NCI-H2171 treated with DMSO at 0.1 percent for 48 hours (cell line): ENCODE measurements around the gene CASKIN2.

Experiments
- DNase-seq: peaks from one replicate; lab custom pipeline; 2025; lab: John Stamatoyannopoulos, UW

CASKIN2 gene

GRCh38 chr17:75515496-75516254 is at the start of gene CASKIN2:
CASKIN2 (minus strand) TSS chr17:75515537; CDS start chr17:75513804, 1,733 bp downstream.
- DNase-seq: peak; percentile 88

GRCh38 chr17:75565066-75565465 is 49.7 kb upstream of the CASKIN2 start:
- no peak for DNase-seq

- no peak for DNase-seq
These were observed 48.9 kb upstream of the CASKIN2 start for GRCh38 chr17:75564195-75564594.

DNA sequence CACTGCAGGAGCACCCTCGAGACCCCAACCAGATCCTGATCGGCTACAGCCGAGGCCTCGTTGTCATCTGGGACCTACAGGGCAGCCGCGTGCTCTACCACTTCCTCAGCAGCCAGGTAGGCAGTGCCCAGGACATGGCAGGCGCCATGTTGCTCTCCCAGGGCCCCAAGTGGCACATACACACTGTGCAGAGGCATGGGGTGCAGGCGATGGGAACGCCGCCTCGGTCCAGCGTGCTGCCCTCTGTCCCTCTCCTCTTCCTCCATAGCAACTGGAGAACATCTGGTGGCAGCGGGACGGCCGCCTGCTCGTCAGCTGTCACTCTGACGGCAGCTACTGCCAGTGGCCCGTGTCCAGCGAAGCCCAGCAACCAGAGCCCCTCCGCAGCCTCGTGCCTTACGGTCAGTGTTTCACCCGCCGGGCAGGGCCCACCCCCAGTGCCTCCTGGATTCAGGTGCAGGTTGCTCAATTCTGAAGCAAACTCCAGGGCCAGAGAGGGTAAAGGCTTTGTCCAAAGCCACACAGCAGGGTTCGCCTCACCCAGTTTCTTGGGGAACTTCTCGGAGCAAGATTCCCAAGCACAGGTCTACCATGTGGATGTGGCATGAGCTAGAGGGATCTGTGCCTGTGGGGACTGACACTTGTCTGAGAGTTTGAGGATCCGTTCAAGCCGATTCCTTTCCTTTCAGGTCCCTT is 47.9 kb upstream of the CASKIN2 start:
- DNase-seq: no peak

DNA sequence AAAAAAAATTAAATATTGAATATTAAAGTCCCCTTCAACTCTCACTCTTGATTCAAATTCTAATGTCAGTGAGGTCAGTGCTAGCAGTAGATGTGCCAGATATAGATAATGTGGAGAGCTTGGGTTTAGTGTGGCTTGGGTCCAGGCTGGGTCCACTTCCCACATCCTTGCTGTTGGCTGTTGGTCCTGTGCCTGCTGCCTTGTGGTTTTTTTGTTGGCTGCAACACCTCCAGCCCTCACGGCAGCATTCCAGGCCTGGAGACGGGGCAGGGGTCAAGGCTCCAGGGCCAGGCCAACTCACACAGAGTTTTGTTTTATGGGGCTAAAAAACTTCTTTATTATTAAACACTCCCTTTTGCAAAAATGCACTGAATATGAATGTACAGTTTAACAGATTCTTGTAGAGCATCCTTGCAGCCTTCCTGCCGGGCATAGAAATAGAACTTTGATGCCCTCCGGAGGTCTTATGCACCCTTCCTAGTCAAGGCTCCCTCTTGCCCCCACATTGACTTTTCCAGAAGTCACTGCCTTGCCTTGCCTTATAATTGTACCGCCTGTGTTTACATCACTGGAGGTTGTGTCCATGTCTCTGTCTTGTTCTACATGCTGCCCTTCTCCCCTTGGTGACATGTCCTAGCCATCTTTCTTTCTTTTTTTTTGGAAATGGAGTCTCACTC is 46.7 kb upstream of the CASKIN2 start:
- no peak for DNase-seq

GRCh38 chr17:75559958-75560533 is 44.7 kb upstream of the CASKIN2 start:
- DNase-seq: no peak

GRCh38 chr17:75558666-75559530 is 43.6 kb upstream of the CASKIN2 start:
- DNase-seq: no peak

GRCh38 chr17:75557852-75558665 is 42.7 kb upstream of the CASKIN2 start:
- no peak for DNase-seq

DNA sequence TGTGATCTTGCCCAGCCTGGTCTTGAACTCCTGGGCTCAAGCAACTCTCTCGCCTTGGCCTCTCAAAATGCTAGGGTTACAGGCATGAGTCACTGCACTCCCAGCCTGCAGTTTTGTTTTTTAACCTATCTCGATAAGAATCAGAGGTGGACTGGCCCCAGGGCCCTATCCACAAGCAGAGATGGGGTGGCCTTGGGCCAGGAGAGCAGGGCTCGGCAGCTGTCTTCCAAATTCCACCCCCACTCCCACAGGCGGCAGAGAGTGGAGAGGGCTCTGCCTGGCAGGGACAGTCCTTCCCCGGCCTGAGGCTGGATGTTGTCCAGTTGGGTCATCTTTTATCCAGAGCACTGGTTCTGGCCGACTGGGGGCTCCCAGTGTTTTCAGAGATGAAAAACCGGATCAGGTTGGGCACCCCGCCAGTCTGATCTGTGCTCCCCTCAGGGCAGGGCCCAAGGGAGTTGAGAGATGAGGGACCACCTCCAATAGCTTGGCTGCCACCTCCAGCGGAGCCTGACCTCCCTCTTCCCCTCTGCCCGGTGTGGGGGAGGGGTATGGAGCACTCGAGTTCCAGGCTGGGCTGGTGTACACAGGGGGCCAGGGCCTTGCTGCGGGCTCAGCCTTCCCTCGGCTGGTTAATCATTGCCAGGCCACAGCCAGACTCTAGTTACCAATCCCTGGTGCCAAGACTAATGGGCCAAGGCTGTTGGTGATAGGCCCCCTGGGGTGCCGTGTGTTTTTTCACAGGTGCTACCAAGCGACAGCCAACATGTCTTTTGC is 41.9 kb upstream of the CASKIN2 start:
- DNase-seq: peak; percentile 43

- DNase-seq: no peak
These were observed 40.4 kb upstream of the CASKIN2 start for GRCh38 chr17:75555679-75556153.

DNA sequence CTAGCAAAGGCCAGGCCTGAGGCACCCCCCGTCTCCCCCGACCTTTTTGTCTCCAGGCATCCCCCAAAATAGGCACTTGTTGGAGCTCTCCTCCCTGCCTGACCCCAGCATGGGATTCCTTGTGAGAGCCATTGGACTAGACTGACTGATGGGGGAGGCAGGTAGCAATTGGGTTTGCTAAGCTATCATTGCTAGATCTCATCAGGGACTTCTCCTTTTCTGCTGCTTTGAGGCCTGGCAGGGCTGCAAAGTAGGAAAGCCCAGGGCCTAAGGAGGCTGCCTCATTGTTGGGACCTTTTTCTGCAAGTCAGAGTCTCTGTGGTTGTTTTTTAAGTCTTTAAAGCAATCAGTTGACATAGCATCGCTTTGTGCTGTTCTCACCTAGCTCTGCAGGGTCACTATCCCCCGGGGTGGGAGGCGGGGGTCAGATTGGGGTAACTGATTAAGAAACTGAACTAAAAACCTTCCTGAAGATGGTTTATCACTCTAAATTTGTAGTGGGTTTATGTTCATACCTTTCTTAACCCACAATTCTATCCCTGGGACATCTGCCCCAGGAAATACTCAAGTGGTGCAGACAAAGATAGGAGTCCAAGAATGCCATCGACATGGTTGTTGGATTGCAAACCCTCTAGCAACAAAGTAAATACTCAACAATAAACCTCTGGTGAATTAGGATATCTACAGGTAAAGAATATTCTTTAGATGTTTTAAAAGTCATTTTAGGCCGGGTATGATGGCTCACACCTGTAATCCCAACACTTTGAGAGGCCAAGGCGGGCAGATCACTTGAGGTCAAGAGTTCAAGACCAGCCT is 38.2 kb upstream of the CASKIN2 start:
- DNase-seq: no peak

GRCh38 chr17:75552425-75553294 is 37.3 kb upstream of the CASKIN2 start:
- DNase-seq: no peak

GRCh38 chr17:75551266-75551665 is 35.9 kb upstream of the CASKIN2 start:
- DNase-seq: no peak

DNA sequence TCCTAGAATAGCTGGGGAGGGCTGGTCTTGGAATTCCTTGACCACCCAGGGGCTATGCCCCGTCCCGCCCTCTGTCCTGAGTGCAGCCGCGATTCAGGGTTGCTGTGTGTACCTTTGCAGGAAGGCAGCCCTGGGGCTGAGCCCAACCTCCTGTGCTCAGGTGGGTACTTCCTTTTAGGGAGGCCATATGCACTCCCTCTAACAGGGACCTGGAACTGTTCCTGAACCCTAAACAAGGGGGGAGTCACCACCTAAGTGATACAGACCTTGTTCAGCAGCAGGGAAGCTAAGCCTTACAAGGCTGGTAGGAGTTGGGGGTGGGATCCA is 34.8 kb upstream of the CASKIN2 start:
- DNase-seq: no peak

GRCh38 chr17:75549246-75550138 is 34.2 kb upstream of the CASKIN2 start:
- peak; percentile 68 for DNase-seq

- no peak for DNase-seq
These were observed 33.5 kb upstream of the CASKIN2 start for GRCh38 chr17:75548813-75549212.

DNA sequence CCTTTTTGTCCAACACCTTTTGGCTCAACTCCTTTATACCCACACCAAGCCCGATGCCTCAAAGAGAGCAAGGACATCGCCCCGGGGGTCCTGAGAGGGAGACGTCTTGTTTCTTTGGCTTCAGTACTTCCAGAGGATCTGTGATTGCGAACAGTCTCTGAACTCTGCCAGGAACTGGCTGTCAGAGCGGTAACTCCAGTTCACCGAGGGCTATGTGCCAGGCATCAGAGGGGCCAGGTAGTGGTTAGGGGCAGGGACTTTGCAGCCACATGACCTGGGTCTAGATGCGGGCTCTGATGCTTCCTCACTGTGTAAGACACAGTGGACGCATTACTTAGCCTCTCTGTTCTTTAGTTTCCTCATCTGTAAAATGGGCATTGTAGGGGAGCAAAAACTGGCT is 31.8 kb upstream of the CASKIN2 start:
- no peak for DNase-seq
